Measurements from ENCODE around the gene HPCAL4. TPM values are rescaled to one million over a fixed set of nuclear protein-coding genes. Genes with fewer than 3 reads are reported as not detected.

The HPCAL4 gene
- total and polyA plus RNA-seq, 9 of the 15 experiments (the other 6 are each of a cell fraction or from before 2014, with no cell fraction given): 0.01 to 0.04 (median 0.04) TPM; not detected in 4

DNA sequence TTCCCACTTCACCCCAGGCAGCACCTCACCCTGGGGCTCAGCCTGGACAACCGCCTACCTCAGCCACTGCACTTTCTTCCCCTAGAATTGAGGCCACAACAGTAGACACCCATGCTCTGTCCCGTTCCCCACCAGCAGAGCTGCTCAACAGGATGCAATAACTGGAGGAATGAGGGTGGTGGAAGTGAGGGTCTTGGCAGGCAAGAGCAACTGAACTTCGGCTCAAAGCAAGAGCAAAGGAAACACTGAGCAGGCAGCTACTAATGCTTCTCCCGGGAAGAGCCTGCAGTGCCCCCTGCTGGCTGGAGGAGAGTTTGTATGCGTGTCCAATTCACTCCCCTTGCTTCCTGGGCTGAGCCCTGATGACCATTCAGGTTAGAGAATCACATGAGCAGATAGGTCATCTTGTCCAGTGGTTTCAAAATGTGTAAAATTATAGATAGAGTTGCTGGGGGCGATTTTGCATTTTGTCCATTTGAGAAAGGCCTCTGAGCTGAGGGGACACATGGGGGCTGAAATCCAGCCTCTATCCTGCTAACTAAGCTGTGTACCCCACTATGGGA, 33.2 kb downstream of the HPCAL4 start:
- peak overlapping the region in 1 of 2 experiments; percentile 37; a peak in 1 of 4 replicates for H3K9ac ChIP-seq (ENCODE audit: insufficient read depth in 1 of 2, low read depth in 2 of 2, low read length in 2 of 2)
- POLR2A ChIA-PET: interaction anchor here (0.6 to 1.8 kb wide), 13 partner anchors 8 to 1661 kb away, joined by 3 to 8 read pairs (median 3); no protein-coding TSS in a partner anchor
- peaks cover 7 to 10% of the 10 kb centered on the region in 2 experiments; a peak in 2 of 5 replicates for H3K4me1 ChIP-seq (replicated peaks in 1 of 2; ENCODE audit: control insufficient read depth in 2 of 2, insufficient read depth in 2 of 2, low read length in 2 of 2)
- H2AFZ ChIP-seq (ENCODE audit: low read depth, low read length): peak overlapping the region; percentile 99
- ATAC-seq (peak; percentile 96), FAIRE-seq (peak; percentile 96), DNase-seq (ENCODE audit: extremely low read depth in 1 of 4, low spot score in 3 of 4) (peak; percentile 79 to 90 (median 86))
- in situ Hi-C loops (cut with MboI) (no loop called here), intact Hi-C loops (cut with micrococcal nuclease) (loop anchor here (1.0 to 5.0 kb wide), 2 partner anchors 62 to 151 kb away; no protein-coding TSS in a partner anchor)
- no peaks in the 10 kb centered on the region for H3K36me3 ChIP-seq (ENCODE audit: control insufficient read depth, insufficient read depth, low read length)
- no peak overlapping the region for H3K4me3 ChIP-seq
- H3K27ac ChIP-seq (ENCODE audit: extremely low read depth, low read depth, low read length): no peak overlapping the region
- no peaks in the 10 kb centered on the region for H3K9me1 ChIP-seq (ENCODE audit: control insufficient read depth, insufficient read depth, low read length)
- H4K20me1 ChIP-seq (replicated peaks; ENCODE audit: control insufficient read depth, insufficient read depth, low read length): no peaks in the 10 kb centered on the region
- WGBS (ENCODE audit: insufficient coverage, low coverage, missing lambda C conversion rate): 20% methylated on average over 6 of the region's 6 CpGs
- H3K9me3 ChIP-seq (replicated peaks; ENCODE audit: control insufficient read depth, insufficient read depth, low read depth, low read length): no peaks in the 10 kb centered on the region
- H3K27me3 ChIP-seq (ENCODE audit: control insufficient read depth in 2 of 2, insufficient read depth in 2 of 2, low read length in 2 of 2): peaks cover 3 to 37% of the 10 kb centered on the region in 2 experiments; a peak in 2 of 5 replicates
- peak overlapping the region; percentile 72 for H3K4me2 ChIP-seq (ENCODE audit: insufficient read depth, low read length)
- H3K79me2 ChIP-seq (ENCODE audit: control insufficient read depth, insufficient read depth, low read length): no peaks in the 10 kb centered on the region
- no TSS peak for BruUV-seq (replicated peaks)
- CTCF ChIA-PET (ENCODE audit: low intra/inter-chr PET ratio): interaction anchor here (0.6 to 3.7 kb wide), 4 partner anchors 14 to 76 kb away, joined by 4 to 27 read pairs (median 4); no protein-coding TSS in a partner anchor
- TF ChIP-seq EHMT2 (IDR thresholded peaks at IDR 0.05): peak; percentile 66; the same call in 1 of the 2 replicates
- TF ChIP-seq BRD4 (IDR thresholded peaks at IDR 0.05): no peak
- TF ChIP-seq MECOM (CRISPR knock-in tag; IDR thresholded peaks at IDR 0.05): no peak
- no peak for TF ChIP-seq TRIM24 (IDR thresholded peaks at IDR 0.05)
- TF ChIP-seq ZNF41 (CRISPR knock-in tag; conservative IDR thresholded peaks at IDR 0.05): no peak
- TF ChIP-seq CTBP1 (IDR thresholded peaks at IDR 0.05; ENCODE audit: borderline replicate concordance): peak; percentile 36; the same call in 1 of the 2 replicates
- TF ChIP-seq ZFPM2 (CRISPR knock-in tag; IDR thresholded peaks at IDR 0.05): no peak
- no peak for TF ChIP-seq YY1 (IDR thresholded peaks at IDR 0.05; ENCODE audit: borderline replicate concordance in 1 of 3, control insufficient read depth in 1 of 3, extremely low read depth in 1 of 3, insufficient read depth in 3 of 3, insufficient read length in 1 of 3, insufficient replicate concordance in 2 of 3, low read depth in 1 of 3, low read length in 2 of 3)
- TF ChIP-seq FIP1L1 (IDR thresholded peaks at IDR 0.05; ENCODE audit: low read depth, low read length, poor library complexity, severe bottlenecking): no peak
- no peak for TF ChIP-seq SIX5 (IDR thresholded peaks at IDR 0.05; ENCODE audit: borderline replicate concordance in 1 of 2, insufficient read depth in 1 of 2, low read depth in 1 of 2, low read length in 2 of 2)
- TF ChIP-seq JUN (IDR thresholded peaks at IDR 0.05; ENCODE audit: borderline replicate concordance, low read depth, low read length): no peak
- TF ChIP-seq JUN (CRISPR knock-in tag; IDR thresholded peaks at IDR 0.05; ENCODE audit: borderline replicate concordance): no peak
- no peak for TF ChIP-seq JUNB (CRISPR knock-in tag; conservative IDR thresholded peaks at IDR 0.05)
- TF ChIP-seq GATAD2B (IDR thresholded peaks at IDR 0.05; ENCODE audit: borderline replicate concordance): no peak
- no peak for TF ChIP-seq MCM2 (IDR thresholded peaks at IDR 0.05; ENCODE audit: low read depth)
- no peak for TF ChIP-seq CREBBP (IDR thresholded peaks at IDR 0.05; ENCODE audit: low read depth, low read length)
- TF ChIP-seq TAF1 (IDR thresholded peaks at IDR 0.05; ENCODE audit: control insufficient read depth, extremely low read depth, insufficient read depth, low read length, severe bottlenecking): no peak
- TF ChIP-seq PHF8 (IDR thresholded peaks at IDR 0.05; ENCODE audit: borderline replicate concordance, low read length): no peak; the same call in 1 of the 2 replicates
- no peak for TF ChIP-seq ATF6 (CRISPR knock-in tag; IDR thresholded peaks at IDR 0.05)
- 0 out of 2 replicates have a peak, but pooled peaks have one; percentile 17 for TF ChIP-seq FOSL1 (tag; conservative IDR thresholded peaks at IDR 0.05)
- no peak for TF ChIP-seq ZNF436 (CRISPR knock-in tag; IDR thresholded peaks at IDR 0.05)
- no peak for TF ChIP-seq ARHGAP35 (IDR thresholded peaks at IDR 0.05; ENCODE audit: partially characterized antibody)
